DLD1 (cell line): Measurements from ENCODE around the gene CALHM4.
"Not testable (repeated sequence)": the region's sequence is repeated elsewhere in the genome, so short reads cannot be mapped to it uniquely, and the experiment has no call there.

Source experiments
- in situ Hi-C: cut with HindIII; loops from 2 replicates; pipeline ENCODE4 v1.10.0; 2017; ENCODE audit warnings: low sequenced_read_pairs

The CALHM4 gene

GRCh38 chr6:116572162-116572561 lies 18.6 kb downstream of the CALHM4 start:
- in situ Hi-C loops = no loop called here

GRCh38 chr6:116575227-116575626 lies 21.7 kb downstream of the CALHM4 start:
- in situ Hi-C loops = no loop called here

DNA sequence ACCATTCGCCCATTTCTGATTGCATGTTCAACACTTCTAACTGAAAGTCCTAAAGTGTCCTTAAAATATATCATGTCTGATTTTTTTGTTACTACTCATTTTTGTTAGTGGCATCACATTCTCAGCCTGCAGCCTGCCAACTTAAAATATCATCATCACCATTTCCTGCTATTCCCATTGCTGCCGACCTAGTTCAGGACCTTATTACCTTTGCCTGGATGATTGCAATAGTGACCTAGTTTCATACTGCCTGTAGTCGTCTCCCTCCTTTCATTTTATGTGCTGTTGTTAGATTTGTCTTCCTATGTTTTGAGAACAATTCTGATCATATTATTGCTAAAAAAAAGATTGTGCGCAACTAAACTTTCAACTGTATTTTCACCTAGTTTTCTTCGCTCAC lies 23.9 kb downstream of the CALHM4 start:
- in situ Hi-C loops = no loop called here

DNA sequence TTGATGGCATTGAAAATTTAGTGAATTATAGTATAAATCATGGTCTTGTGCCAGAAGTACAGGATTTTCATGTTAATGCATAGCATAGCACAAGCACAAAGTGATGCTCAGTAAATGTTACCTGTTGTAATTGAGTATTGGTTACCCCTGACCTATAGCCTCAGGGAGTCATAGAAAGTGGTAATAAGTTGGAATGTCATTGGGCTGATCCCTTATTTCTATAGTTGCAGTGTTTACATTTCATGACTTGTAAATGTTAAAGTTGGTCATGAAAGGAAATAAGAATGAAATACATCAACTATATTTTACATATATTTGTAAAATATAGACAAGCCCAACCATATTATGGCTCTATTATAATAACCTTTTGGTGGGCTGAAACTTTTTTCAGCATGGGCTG lies 24.8 kb downstream of the CALHM4 start:
- in situ Hi-C loops = no loop called here

GRCh38 chr6:116579143-116579542 lies 25.6 kb downstream of the CALHM4 start:
- in situ Hi-C loops = no loop called here

- in situ Hi-C loops = no loop called here
Observed at GRCh38 chr6:116580198-116580597, 26.6 kb downstream of the CALHM4 start.

DNA sequence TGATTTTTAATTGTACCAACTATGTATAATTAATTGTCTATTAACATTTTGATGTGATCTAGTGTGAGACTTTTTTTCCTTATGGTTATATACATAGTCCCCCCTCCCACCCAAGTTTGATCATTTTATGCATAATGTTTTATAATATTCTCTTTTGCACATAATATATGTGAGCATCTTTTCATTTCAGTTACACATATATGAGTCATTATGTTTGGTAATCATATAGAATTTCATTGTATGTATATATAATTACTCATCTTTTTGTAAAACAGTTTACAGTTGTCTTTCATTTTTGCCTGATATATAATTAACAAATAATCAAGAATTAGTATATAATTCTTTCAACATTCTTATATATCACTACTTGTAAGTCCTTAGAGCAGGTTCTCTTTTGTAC lies 32.7 kb downstream of the CALHM4 start:
- in situ Hi-C loops = no loop called here

- in situ Hi-C loops = no loop called here
Observed at GRCh38 chr6:116586738-116587137, 33.2 kb downstream of the CALHM4 start.

DNA sequence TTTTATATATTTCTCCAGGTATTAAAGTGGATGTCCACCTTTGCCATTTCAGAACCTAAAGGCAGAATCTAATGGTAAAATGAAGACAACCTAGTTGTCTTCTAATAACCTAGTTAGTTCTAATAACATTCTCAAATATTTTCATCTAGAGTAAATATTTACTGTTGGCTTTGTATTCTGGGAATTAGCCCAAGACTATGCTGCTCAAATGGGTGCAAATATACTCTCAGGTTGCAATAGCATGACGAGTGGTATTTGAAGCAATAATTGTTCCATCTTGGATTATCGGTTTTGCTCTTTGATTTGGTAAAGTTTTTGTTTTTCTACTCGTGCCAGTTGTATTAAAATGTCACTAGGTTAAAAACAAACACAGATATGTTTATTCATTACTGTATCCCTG lies 41.7 kb downstream of the CALHM4 start:
- in situ Hi-C loops = no loop called here

GRCh38 chr6:116596815-116597214 lies 43.3 kb downstream of the CALHM4 start:
- in situ Hi-C loops = no loop called here

DNA sequence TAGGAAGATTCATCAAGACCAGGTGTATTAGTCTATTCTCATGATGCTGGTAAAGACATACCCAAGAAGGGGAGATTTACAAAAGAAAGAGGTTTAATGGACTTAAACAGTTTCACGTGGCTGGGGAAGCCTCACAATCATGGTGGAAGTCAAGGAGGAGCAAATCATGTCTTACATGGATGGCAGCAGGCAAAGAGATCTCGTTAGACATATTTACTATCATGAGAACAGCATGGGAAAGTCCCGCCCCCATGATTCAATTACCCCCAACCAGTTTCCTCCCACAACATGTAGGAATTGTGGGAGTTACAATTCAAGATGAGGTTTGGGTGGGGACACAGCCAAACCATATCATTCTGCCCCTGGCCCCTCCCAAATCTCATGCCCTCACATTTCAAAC lies 50.4 kb downstream of the CALHM4 start:
- in situ Hi-C loops = not testable (repeated sequence)

DNA sequence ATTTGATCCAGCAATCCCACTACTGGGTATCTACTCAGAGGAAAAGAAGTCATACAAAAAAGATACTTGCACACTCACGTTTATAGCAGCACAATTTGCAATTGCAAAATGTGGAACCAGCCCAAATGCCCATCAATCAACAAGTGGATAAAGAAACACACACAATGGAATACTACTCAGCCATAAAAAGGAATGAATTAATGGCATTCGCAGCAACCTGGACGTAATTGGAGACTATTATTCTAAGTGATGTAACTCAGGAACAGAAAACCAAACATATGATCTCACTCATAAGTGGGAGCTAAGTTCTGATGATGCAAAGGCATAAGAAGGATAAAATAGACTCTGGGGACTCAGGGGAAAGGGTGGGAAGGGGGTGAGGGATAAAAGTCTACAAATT lies 51.3 kb downstream of the CALHM4 start:
- in situ Hi-C loops = not testable (repeated sequence)

DNA sequence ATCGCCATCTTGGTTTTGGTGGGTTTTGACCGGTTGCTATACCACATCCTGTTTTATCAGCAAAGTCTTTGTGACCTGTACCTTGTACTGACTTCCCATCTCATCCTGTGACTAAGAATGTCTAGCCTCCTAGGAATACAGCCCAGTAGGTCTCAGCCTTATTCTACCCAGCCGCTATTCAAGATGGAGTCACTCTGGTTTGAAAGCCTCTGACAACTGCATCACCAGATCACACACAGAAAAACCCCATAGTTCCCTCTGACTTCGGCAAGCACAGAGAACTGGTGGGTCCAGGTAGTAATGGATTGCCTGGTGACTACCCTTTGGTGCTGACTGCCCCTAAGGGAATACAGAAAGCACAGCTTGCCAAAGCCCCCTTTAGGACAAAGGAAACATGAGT lies 52.4 kb downstream of the CALHM4 start:
- in situ Hi-C loops = no loop called here
